ENCODE results near the gene CYTIP.

DNA sequence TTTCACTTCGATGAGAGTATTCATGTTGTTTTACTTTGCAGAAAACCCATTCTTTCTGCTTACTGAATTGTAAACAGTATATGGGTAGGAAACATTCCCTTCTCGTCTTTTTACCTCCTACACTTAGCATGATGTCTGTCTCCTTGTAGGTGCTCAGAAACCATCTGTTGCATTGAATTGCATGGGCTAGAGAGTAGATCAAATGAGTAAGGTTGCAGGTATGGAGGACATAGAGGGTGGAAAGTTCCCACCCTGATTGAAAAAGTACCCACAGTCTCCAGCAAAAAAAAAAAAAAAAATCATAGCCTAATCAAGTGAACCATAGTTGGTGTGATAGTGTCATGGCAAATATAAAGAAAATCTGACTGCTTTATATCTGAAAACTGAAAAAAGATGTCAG lies 1.7 kb downstream of the CYTIP start:
- TF ChIP-seq, protein P1, sequence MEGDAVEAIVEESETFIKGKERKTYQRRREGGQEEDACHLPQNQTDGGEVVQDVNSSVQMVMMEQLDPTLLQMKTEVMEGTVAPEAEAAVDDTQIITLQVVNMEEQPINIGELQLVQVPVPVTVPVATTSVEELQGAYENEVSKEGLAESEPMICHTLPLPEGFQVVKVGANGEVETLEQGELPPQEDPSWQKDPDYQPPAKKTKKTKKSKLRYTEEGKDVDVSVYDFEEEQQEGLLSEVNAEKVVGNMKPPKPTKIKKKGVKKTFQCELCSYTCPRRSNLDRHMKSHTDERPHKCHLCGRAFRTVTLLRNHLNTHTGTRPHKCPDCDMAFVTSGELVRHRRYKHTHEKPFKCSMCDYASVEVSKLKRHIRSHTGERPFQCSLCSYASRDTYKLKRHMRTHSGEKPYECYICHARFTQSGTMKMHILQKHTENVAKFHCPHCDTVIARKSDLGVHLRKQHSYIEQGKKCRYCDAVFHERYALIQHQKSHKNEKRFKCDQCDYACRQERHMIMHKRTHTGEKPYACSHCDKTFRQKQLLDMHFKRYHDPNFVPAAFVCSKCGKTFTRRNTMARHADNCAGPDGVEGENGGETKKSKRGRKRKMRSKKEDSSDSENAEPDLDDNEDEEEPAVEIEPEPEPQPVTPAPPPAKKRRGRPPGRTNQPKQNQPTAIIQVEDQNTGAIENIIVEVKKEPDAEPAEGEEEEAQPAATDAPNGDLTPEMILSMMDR (conservative IDR thresholded peaks at IDR 0.05) = no peak
- no peak for TF ChIP-seq EZH2 (IDR thresholded peaks at IDR 0.05; ENCODE audit: low read depth)

All from PC-9 (cell line).